HuH-7 (cell line): Measurements from ENCODE around the gene OR2G6.
"Not testable (repeated sequence)": the region's sequence is repeated elsewhere in the genome, so short reads cannot be mapped to it uniquely, and the experiment has no call there.

Experiments
- DNase-seq: peaks from one replicate; pipeline ENCODE4 v3.0.0; 2011; ENCODE audit warnings: low spot score

The OR2G6 gene

DNA sequence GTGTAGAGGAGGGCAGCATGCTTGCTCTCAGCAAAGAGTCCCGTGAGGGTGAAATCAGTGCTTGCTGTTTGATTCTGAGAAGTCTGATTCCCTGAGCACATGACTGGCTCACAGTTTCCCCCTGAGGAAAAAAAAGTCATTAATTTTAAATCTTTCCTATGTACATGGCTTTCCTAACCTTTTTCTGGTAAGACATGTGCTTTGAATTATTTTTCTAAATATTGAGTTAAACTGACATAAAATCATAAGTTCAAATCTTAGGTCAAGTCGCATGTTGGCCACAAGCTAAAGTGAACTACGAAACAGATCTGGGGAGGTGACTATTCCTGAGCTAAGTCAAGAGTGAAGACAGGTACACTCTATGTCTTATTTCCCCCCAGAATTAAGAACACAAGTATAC, 66.8 kb downstream of the OR2G6 start, which contains the start of gene OR2T34:
TSS of gene OR2T34 (minus strand) at position 101 of the 400 bp plus-strand sequence. CDS start at position 101, 0 bp downstream.
- DNase-seq, result not testable (repeated sequence)

DNA sequence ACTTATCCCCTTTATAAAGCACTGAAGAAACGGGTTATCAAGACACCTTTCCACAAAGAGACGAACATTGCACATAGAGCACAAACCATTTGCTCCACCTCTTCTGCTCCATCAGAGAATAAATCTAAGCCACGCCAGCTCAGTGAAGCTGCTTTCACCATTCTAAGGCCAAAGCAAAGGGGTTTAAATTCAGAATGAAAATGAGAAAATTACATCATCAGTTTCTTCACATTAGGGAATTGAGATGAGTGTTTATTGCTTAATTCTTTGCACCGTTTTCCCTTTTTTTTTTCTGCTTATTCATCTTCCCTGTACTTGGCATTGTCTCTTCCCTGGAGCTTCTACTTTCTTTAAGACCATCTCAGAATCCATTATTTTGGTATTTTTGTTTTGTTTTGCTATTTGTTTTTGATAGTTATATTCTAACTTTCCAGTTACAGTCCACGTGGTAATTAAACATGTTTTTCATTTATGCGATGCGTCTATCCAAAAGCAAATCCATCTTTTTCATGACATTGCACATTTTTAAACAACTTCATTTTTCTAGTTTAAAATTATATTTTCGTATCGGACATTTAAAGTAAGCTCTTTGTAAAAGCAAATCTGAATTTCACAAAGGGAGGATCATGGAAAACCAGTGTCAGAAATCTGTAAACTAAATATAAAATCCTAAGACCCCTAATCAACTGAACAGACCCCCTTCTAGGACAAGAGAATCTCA, 68.5 kb downstream of the OR2G6 start:
- DNase-seq, result no peak
